H1 (cell line): Measurements from ENCODE around the gene KRTAP12-4. TPM values are rescaled to one million over a fixed set of nuclear protein-coding genes. Genes with fewer than 3 reads are reported as not detected.

Experiments
- CBX5 ChIP-seq: fragments of 300-800, 300-1000 bp; sonication (generic); IDR thresholded peaks from 2 replicates; pipeline ENCODE4 v1.7.1; 2016; ENCODE audit warnings: antibody characterized with exemption, low read length, low read depth
- CBX8 ChIP-seq: fragments of 300-800, 300-1000 bp; sonication (generic); IDR thresholded peaks from 2 replicates; pipeline ENCODE4 v1.7.1; 2016; ENCODE audit warnings: low read depth, low read length, borderline replicate concordance
- GABPA ChIP-seq: IDR thresholded peaks from 2 replicates; pipeline ENCODE4 v1.6.1; 2011; ENCODE audit warnings: mild to moderate bottlenecking, low read length, moderate library complexity, borderline replicate concordance; ENCODE audit not compliant: insufficient read depth
- HDAC2 ChIP-seq, 2 experiments: fragments of 300-600 bp in 1 of 2; sonication (generic) in 1 of 2; IDR thresholded peaks; 2 replicates each; pipeline ENCODE4 v1.6.1; 2011 to 2012; ENCODE audit warnings: low read depth in 2 of 2, low read length in 2 of 2, mild to moderate bottlenecking in 2 of 2, moderate library complexity in 2 of 2, borderline replicate concordance in 1 of 2, inconsistent platforms in 1 of 2
- KDM4A ChIP-seq: IDR thresholded peaks from one replicate; pipeline ENCODE4 v1.7.1; 2012; ENCODE audit warnings: low read depth, mild to moderate bottlenecking, moderate library complexity, low read length, inconsistent platforms; ENCODE audit not compliant: severe bottlenecking
- RAD21 ChIP-seq, 2 experiments: IDR thresholded peaks in 1 of 2; conservative IDR thresholded peaks in 1 of 2; 2 replicates each; pipeline ENCODE4 v1.6.1; 2011; ENCODE audit warnings: low read depth in 2 of 2, low read length in 2 of 2, improper control_type of control experiment in 1 of 2, inconsistent platforms in 1 of 2, mild to moderate bottlenecking in 1 of 2, moderate library complexity in 1 of 2
- RFX5 ChIP-seq: IDR thresholded peaks from 2 replicates; pipeline ENCODE4 v1.6.1; 2011; ENCODE audit warnings: low read depth, low read length, improper control_type of control experiment, borderline replicate concordance
- RXRA ChIP-seq: IDR thresholded peaks from 2 replicates; pipeline ENCODE4 v1.6.1; 2011; ENCODE audit warnings: low read depth, mild to moderate bottlenecking, low read length, moderate library complexity; ENCODE audit not compliant: insufficient read depth
- SUZ12 ChIP-seq: fragments of 200-600 bp; sonication (generic); IDR thresholded peaks from 2 replicates; pipeline ENCODE4 v1.6.1; 2012; ENCODE audit warnings: mild to moderate bottlenecking, inconsistent platforms, low read length, moderate library complexity, mixed read lengths
- polyA plus RNA-seq, 7 experiments: library from polyadenylated mRNA; depleted of rRNA in 3 of 7; stranded (reverse) in 5 of 7; unstranded in 2 of 7; fragments of >200 nt in 5 of 7; fragments of 200-250 nt in 2 of 7; gene quantifications; 1 replicate in 5 of 7; 2 replicates in 1 of 7; 4 replicates in 1 of 7; pipeline versions ENCODE4 v1.2.1 to v1.2.3, GENCODE V29; 2011 to 2013; ENCODE audit warnings: missing spikeins in 2 of 7, mixed read lengths in 2 of 7
- total RNA-seq: library from RNA; stranded (reverse); fragmentation: NEBNext Ultra II Directional; extraction: Animal tissue kit (Norgen Biotek cat#: 25700); gene quantifications from 2 replicates; pipeline ENCODE4 v1.2.1, GENCODE V29; 2021
- TF ChIP-seq, protein P1 (sequence below): IDR thresholded peaks from 2 replicates; pipeline ENCODE4 v1.6.1; 2011; ENCODE audit warnings: low read depth, mild to moderate bottlenecking, low read length; ENCODE audit not compliant: insufficient read depth
- TF ChIP-seq, protein P2 (sequence below): IDR thresholded peaks from 2 replicates; pipeline ENCODE4 v1.6.1; 2012; ENCODE audit warnings: inconsistent platforms
- TF ChIP-seq, protein P3 (sequence below): IDR thresholded peaks from 2 replicates; pipeline ENCODE4 v1.6.1; 2011; ENCODE audit warnings: low read length, improper control_type of control experiment

The KRTAP12-4 gene
- total and polyA plus RNA-seq, 2 of the 8 experiments (the other 6 are each of a cell fraction or from before 2014, with no cell fraction given) = not detected

DNA sequence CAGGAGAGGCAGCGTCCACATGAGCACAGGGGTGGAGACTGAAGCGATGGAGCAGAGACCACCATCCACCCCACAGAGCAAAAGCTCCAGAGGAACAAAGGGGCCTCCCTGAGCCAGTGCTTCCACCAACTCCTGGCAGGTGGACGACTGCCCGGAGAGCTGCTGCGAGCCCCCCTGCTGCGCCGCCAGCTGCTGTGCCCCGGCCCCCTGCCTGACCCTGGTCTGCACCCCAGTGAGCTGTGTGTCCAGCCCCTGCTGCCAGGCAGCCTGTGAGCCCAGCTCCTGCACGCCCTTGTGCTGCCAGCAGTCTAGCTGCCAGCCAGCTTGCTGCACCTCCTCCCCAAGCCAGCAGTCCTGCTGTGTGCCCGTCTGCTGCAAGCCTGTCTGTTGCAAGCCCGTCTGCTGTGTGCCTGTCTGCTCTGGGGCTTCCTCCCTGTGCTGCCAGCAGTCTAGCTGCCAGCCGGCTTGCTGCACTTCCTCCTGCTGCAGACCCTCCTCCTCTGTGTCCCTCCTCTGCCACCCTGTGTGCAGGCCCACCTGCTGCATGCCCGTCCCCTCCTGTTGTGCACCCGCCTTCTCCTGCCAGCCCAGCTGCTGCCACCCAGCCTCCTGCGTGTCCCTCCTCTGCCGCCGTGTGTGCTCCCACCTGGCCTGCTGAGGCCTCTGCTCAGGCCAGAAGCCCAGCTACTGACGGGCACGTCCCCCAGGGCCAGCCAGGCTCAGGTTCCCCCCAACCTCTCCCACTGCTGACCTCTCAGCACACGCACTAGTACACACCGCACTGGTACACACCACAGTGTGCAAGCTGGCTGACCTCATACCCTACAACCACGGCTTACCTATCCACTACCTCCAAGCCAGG lies 47.9 kb upstream of the KRTAP12-4 start (continued):
- TF ChIP-seq RAD21 (IDR thresholded peaks at IDR 0.05 in 1 of 2, conservative IDR thresholded peaks at IDR 0.05 in 1 of 2; ENCODE audit: low read depth in 2 of 2, low read length in 2 of 2) = no peak
- TF ChIP-seq, protein P1, sequence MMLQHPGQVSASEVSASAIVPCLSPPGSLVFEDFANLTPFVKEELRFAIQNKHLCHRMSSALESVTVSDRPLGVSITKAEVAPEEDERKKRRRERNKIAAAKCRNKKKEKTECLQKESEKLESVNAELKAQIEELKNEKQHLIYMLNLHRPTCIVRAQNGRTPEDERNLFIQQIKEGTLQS = no peak
- no peak for TF ChIP-seq RXRA
- TF ChIP-seq GABPA = no peak
- TF ChIP-seq CBX8 = no peak
- no peak for TF ChIP-seq KDM4A
- TF ChIP-seq HDAC2 (IDR thresholded peaks at IDR 0.05; ENCODE audit: borderline replicate concordance in 1 of 2, low read depth in 2 of 2, low read length in 2 of 2) = no peak
- no peak for TF ChIP-seq SUZ12
- no peak for TF ChIP-seq RFX5
- TF ChIP-seq CBX5 = no peak
- TF ChIP-seq, protein P2, sequence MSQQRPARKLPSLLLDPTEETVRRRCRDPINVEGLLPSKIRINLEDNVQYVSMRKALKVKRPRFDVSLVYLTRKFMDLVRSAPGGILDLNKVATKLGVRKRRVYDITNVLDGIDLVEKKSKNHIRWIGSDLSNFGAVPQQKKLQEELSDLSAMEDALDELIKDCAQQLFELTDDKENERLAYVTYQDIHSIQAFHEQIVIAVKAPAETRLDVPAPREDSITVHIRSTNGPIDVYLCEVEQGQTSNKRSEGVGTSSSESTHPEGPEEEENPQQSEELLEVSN = no peak
- TF ChIP-seq, protein P3, sequence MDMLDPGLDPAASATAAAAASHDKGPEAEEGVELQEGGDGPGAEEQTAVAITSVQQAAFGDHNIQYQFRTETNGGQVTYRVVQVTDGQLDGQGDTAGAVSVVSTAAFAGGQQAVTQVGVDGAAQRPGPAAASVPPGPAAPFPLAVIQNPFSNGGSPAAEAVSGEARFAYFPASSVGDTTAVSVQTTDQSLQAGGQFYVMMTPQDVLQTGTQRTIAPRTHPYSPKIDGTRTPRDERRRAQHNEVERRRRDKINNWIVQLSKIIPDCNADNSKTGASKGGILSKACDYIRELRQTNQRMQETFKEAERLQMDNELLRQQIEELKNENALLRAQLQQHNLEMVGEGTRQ = no peak
